Suprapubic skin (tissue), 4 donors: ENCODE results near the gene TRIM39. TPM values are rescaled to one million over a fixed set of nuclear protein-coding genes. Genes with fewer than 3 reads are reported as not detected.

ENCODE experiments used
- DNase-seq, 2 donors: peaks; one replicate each; pipeline ENCODE4 v3.0.0-alpha.2; 2019; ENCODE audit warnings: low spot score in 2 of 2
- H3K27ac ChIP-seq: fragments of 200-600 bp; sonication (generic); one replicate; pipeline ENCODE4 v1.5.1; 2019
- H3K27me3 ChIP-seq: fragments of 200-600 bp; sonication (generic); one replicate; pipeline ENCODE4 v1.5.1; 2019
- H3K36me3 ChIP-seq: fragments of 200-600 bp; sonication (generic); one replicate; pipeline ENCODE4 v1.5.1; 2019
- H3K4me1 ChIP-seq: fragments of 200-600 bp; sonication (generic); one replicate; pipeline ENCODE4 v1.5.1; 2019
- H3K4me3 ChIP-seq: fragments of 200-600 bp; sonication (generic); one replicate; pipeline ENCODE4 v1.5.1; 2019; ENCODE audit warnings: mild to moderate bottlenecking
- H3K9me3 ChIP-seq: fragments of 200-600 bp; sonication (generic); one replicate; pipeline ENCODE4 v1.5.1; 2019
- CTCF ChIP-seq, 2 donors: fragments of 200-600 bp in 1 of 2; fragments of 450-650 bp in 1 of 2; sonication (generic) in 1 of 2; IDR thresholded peaks; one replicate each; pipeline ENCODE4 v1.5.1; 2016 to 2019; ENCODE audit warnings: antibody characterized with exemption in 2 of 2, mild to moderate bottlenecking in 1 of 2, moderate library complexity in 1 of 2
- EP300 ChIP-seq: sonication (generic); formaldehyde crosslinking; IDR thresholded peaks from one replicate; pipeline ENCODE4 v1.6.1; 2017; ENCODE audit warnings: antibody characterized with exemption
- POLR2A ChIP-seq, 2 donors: fragments of 450-650 bp; IDR thresholded peaks; one replicate each; pipeline ENCODE4 v1.6.1; 2017; ENCODE audit warnings: antibody characterized with exemption in 2 of 2, mild to moderate bottlenecking in 2 of 2, moderate library complexity in 2 of 2
- POLR2AphosphoS5 ChIP-seq, 3 donors: sonication (generic); formaldehyde crosslinking; IDR thresholded peaks; one replicate each; pipeline ENCODE4 v1.6.1; 2017; ENCODE audit warnings: antibody characterized with exemption in 3 of 3
- WGBS: methylation state at CpG from one replicate; pipeline ENCODE4 v1.1.5; 2018; 5-methylcytosine and 5-hydroxymethylcytosine counted together
- total RNA-seq, 4 donors: library from RNA; depleted of rRNA; stranded (reverse); fragments of >200 nt; gene quantifications; one replicate each; pipeline ENCODE4 v1.1.0, GENCODE V29; 2016

Gene TRIM39
- total RNA-seq, 4 donors from 2014 or later = 6.6 to 17.8 (median 9.2) TPM

GRCh38 chr6:30312676-30313321 lies 13.9 kb upstream of the TRIM39 start:
- Histone ChIP-seq H3K27me3 (no peaks in the 10 kb centered on the region), H3K4me1 (no peaks in the 10 kb centered on the region), H3K27ac (no peak overlapping the region), H3K9me3 (no peaks in the 10 kb centered on the region), H3K36me3 (peaks cover 12% of the 10 kb centered on the region), H3K4me3 (no peak overlapping the region)
- WGBS = 94% methylated on average over 1 of the region's 1 CpG
- no peak for DNase-seq
- TF ChIP-seq POLR2AphosphoS5 (IDR thresholded peaks at IDR 0.05) (no peak), CTCF (IDR thresholded peaks at IDR 0.05) (no peak), EP300 (no peak), POLR2A (IDR thresholded peaks at IDR 0.05) (no peak)

- no peak for DNase-seq
- H3K27me3 ChIP-seq = no peaks in the 10 kb centered on the region
- TF ChIP-seq CTCF (IDR thresholded peaks at IDR 0.05) (no peak), EP300 (no peak), POLR2AphosphoS5 (IDR thresholded peaks at IDR 0.05) (no peak), POLR2A (IDR thresholded peaks at IDR 0.05) (no peak)
- no peak overlapping the region for H3K4me3 ChIP-seq
- no peak overlapping the region for H3K27ac ChIP-seq
- WGBS = 93% methylated on average over 3 of the region's 3 CpGs
- H3K4me1 ChIP-seq = no peaks in the 10 kb centered on the region
- peaks cover 12% of the 10 kb centered on the region for H3K36me3 ChIP-seq
- no peaks in the 10 kb centered on the region for H3K9me3 ChIP-seq
These were observed 11.6 kb upstream of the TRIM39 start for GRCh38 chr6:30315156-30315555.

- 86% methylated on average over 6 of the region's 6 CpGs for WGBS
- H3K36me3 ChIP-seq = peaks cover 12% of the 10 kb centered on the region
- H3K4me1 ChIP-seq = peaks cover 9% of the 10 kb centered on the region
- H3K9me3 ChIP-seq = no peaks in the 10 kb centered on the region
- H3K27ac ChIP-seq = no peak overlapping the region
- no peak overlapping the region for H3K4me3 ChIP-seq
- DNase-seq = no peak
- no peaks in the 10 kb centered on the region for H3K27me3 ChIP-seq
- TF ChIP-seq POLR2AphosphoS5 (IDR thresholded peaks at IDR 0.05) (no peak), POLR2A (IDR thresholded peaks at IDR 0.05) (no peak), CTCF (IDR thresholded peaks at IDR 0.05) (no peak), EP300 (no peak)
These were observed 8.7 kb upstream of the TRIM39 start for GRCh38 chr6:30317913-30318589.

- Histone ChIP-seq H3K36me3 (no peaks in the 10 kb centered on the region), H3K4me1 (peaks cover 15% of the 10 kb centered on the region), H3K27me3 (no peaks in the 10 kb centered on the region), H3K4me3 (no peak overlapping the region), H3K27ac (no peak overlapping the region), H3K9me3 (no peaks in the 10 kb centered on the region)
- DNase-seq = no peak
- 82% methylated on average over 1 of the region's 1 CpG for WGBS
- TF ChIP-seq EP300 (no peak), POLR2AphosphoS5 (IDR thresholded peaks at IDR 0.05) (no peak), CTCF (IDR thresholded peaks at IDR 0.05) (no peak), POLR2A (IDR thresholded peaks at IDR 0.05) (no peak)
These were observed 7.4 kb upstream of the TRIM39 start for GRCh38 chr6:30319146-30319835.
